ENCODE results near the gene RAPGEF2. TPM values are rescaled to one million over a fixed set of nuclear protein-coding genes. Genes with fewer than 3 reads are reported as not detected.

Gene RAPGEF2
- total RNA-seq, 1 experiment from 2014 or later: 37.1 TPM

DNA sequence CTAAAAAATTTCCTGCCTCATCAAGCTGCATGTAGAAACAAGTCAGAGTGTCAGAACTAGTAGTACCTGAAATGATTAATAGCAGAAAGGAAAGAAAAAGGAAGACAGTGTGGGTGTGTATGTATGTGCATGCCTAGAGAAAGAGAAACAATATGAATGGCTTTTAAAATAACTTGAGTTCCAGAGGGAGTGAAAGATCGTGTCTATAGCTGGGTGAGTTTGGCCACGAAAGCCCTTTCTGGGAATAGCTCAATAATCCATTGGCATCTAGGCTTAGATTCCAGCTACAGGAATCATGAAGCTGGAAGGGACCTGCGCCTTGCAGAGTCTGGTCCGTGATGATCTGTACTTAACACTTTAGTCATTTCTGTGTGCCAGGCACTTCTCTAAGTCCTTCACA is 195.6 kb downstream of the RAPGEF2 start:
- no peak overlapping the region for H2AK5ac ChIP-seq (ENCODE audit: insufficient read length, low read length)
- DNase-seq: no peak
- H4K20me1 ChIP-seq (ENCODE audit: control insufficient read depth, insufficient read depth, insufficient read length): no peaks in the 10 kb centered on the region
- H3K4me2 ChIP-seq (ENCODE audit: insufficient read depth, insufficient read length, low read length): no peak overlapping the region
- WGBS (ENCODE audit: extremely low coverage, insufficient read length, low lambda C conversion rate): no CpG with 5 or more reads among the region's 4 CpGs
- no peaks in the 10 kb centered on the region for H3K23me2 ChIP-seq (ENCODE audit: insufficient read length, low read depth, low read length, poor library complexity, severe bottlenecking)
- H2AFZ ChIP-seq (ENCODE audit: low read length): no peak overlapping the region
- no peak overlapping the region for H3T11ph ChIP-seq (ENCODE audit: low read length)
- H3K56ac ChIP-seq (ENCODE audit: insufficient read length, low read depth, low read length): no peak overlapping the region
- no peak overlapping the region for H3K18ac ChIP-seq (ENCODE audit: insufficient read length, low read depth, low read length)
- peaks cover 0 to 6% of the 10 kb centered on the region in 2 experiments; a peak in 3 of 4 replicates for H3K4me1 Mint-ChIP-seq
- no peak overlapping the region for H4K91ac ChIP-seq (ENCODE audit: insufficient read length, low read depth, low read length)
- no peaks in the 10 kb centered on the region for H3K79me1 ChIP-seq (ENCODE audit: insufficient read depth, low read depth, low read length, poor library complexity, severe bottlenecking)
- no peak overlapping the region for H4K8ac ChIP-seq (replicated peaks; ENCODE audit: insufficient read length, low read depth, low read length)
- H3K27me3 Mint-ChIP-seq (ENCODE audit: low read depth): no peaks in the 10 kb centered on the region
- H2BK20ac ChIP-seq (ENCODE audit: low read depth, low read length, poor library complexity, severe bottlenecking): no peak overlapping the region
- TF ChIP-seq CTCF (conservative IDR thresholded peaks at IDR 0.05): no peak
- no peaks in the 10 kb centered on the region for H3K9me3 ChIP-seq (ENCODE audit: control insufficient read depth, low read depth, low read length)
- no peak overlapping the region for H2BK15ac ChIP-seq (ENCODE audit: low read depth, low read length)
- no peak overlapping the region for H3K14ac ChIP-seq (ENCODE audit: insufficient read depth, low read length)
- H4K5ac ChIP-seq (ENCODE audit: insufficient read length, low read depth, low read length): no peak overlapping the region
- H3K27ac ChIP-seq (ENCODE audit: insufficient read length, low read depth, low read length): no peak overlapping the region
- no peaks in the 10 kb centered on the region for H3K9me3 Mint-ChIP-seq
- H3K27me3 ChIP-seq (ENCODE audit: insufficient read depth, low read length): no peaks in the 10 kb centered on the region
- no peak overlapping the region for H2BK12ac ChIP-seq (ENCODE audit: insufficient read length, low read depth, low read length)
- no peaks in the 10 kb centered on the region for H3K79me2 ChIP-seq (ENCODE audit: insufficient read depth, low read length)
- no peak overlapping the region for H3K9ac ChIP-seq (ENCODE audit: extremely low read depth, insufficient read length, low read length)
- no peak overlapping the region for H2BK120ac ChIP-seq (ENCODE audit: low read depth, low read length, poor library complexity, severe bottlenecking)
- H3K4ac ChIP-seq (ENCODE audit: low read depth, low read length): no peak overlapping the region
- H3K4me3 Mint-ChIP-seq: no peak overlapping the region
- H3K23ac ChIP-seq (ENCODE audit: insufficient read length, low read depth, low read length): no peak overlapping the region
- H3K36me3 Mint-ChIP-seq (ENCODE audit: insufficient read depth in 1 of 3, low read depth in 3 of 3): no peaks in the 10 kb centered on the region
- H3K27ac Mint-ChIP-seq: no peak overlapping the region
- no peak overlapping the region for H2BK5ac ChIP-seq (ENCODE audit: insufficient read length, low read length)
- no peaks in the 10 kb centered on the region for H3K4me1 ChIP-seq (ENCODE audit: insufficient read depth, low read length)
